GM12878 (cell line): ENCODE data around the gene DDHD1. TPM values are rescaled to one million over a fixed set of nuclear protein-coding genes. Genes with fewer than 3 reads are reported as not detected.

ENCODE experiments used
- ATAC-seq: fragments of 200-7000 bp; cut with Tn5 transposase; 3 replicates; pipeline ENCODE4 v1.9.1; 2020; ENCODE audit warnings: mild to moderate bottlenecking, moderate library complexity
- BruUV-seq: library from RNA; stranded (reverse); fragments of 400-500 nt; replicated peaks from 2 replicates; lab custom pipeline; 2021; lab: Mats Ljungman, UMichigan
- CTCF ChIA-PET: fragments of 300-600 bp; sonication (Branson Sonifier 250); formaldehyde crosslinking; extraction: SDS; loops from one replicate; lab custom pipeline; 2021; ENCODE audit warnings: inconsistent platforms; lab: Yijun Ruan, JAX
- POLR2A ChIA-PET: fragments of 350-600 bp; formaldehyde crosslinking; extraction: SDS; loops from one replicate; lab custom pipeline; 2021; ENCODE audit warnings: inconsistent platforms; lab: Charles Lee
- RAD21 ChIA-PET: fragments of 300-600 bp; sonication (Branson Sonifier 250); formaldehyde crosslinking; loops from one replicate; lab custom pipeline; 2023; ENCODE audit warnings: antibody characterized with exemption; ENCODE audit not compliant: unreplicated experiment; lab: Charles Lee
- SMC1A ChIA-PET: fragments of 300-600 bp; sonication (Branson Sonifier 250); formaldehyde crosslinking; loops from one replicate; lab custom pipeline; 2023; ENCODE audit not compliant: unreplicated experiment, uncharacterized antibody; lab: Charles Lee
- DNase-seq: peaks from one replicate; pipeline ENCODE4 v3.0.0-alpha.2; 2011; ENCODE audit warnings: low read depth, low spot score
- FAIRE-seq: peaks from 3 replicates; lab custom pipeline; 2011; peaks lifted over from hg19 to GRCh38; lab: Jason Lieb, UNC
- H2AFZ ChIP-seq: 2 replicates; pipeline ENCODE4 v1.6.0; 2011; ENCODE audit warnings: low read depth, low read length, control low read depth; ENCODE audit not compliant: control insufficient read depth
- H3K27ac ChIP-seq: 2 replicates; pipeline ENCODE4 v1.5.1; 2011; ENCODE audit warnings: control low read depth; ENCODE audit not compliant: control insufficient read depth, insufficient read depth
- H3K27me3 ChIP-seq, 2 experiments: replicated peaks in 1 of 2; 2 replicates each; pipeline versions ENCODE4 v1.6.0 to v1.6.1; 2011; ENCODE audit warnings: low read length in 1 of 2; ENCODE audit not compliant: control insufficient read depth in 2 of 2, insufficient read depth in 2 of 2
- H3K36me3 ChIP-seq, 2 experiments: 2 replicates each; pipeline ENCODE4 v1.5.1; 2011; ENCODE audit warnings: low read length in 1 of 2; ENCODE audit not compliant: control insufficient read depth in 2 of 2, insufficient read depth in 2 of 2
- H3K4me1 ChIP-seq: 2 replicates; pipeline ENCODE4 v1.6.1; 2011; ENCODE audit warnings: mild to moderate bottlenecking, low read length, moderate library complexity, mixed read lengths; ENCODE audit not compliant: control insufficient read depth, insufficient read depth
- H3K4me2 ChIP-seq: 2 replicates; pipeline ENCODE4 v1.6.0; 2011; ENCODE audit warnings: control low read depth; ENCODE audit not compliant: control insufficient read depth, insufficient read depth
- H3K4me3 ChIP-seq: fragments of 200-600 bp; sonication (generic); 2 replicates; pipeline ENCODE4 v1.5.1; 2016
- H3K79me2 ChIP-seq: 2 replicates; pipeline ENCODE4 v1.6.0; 2011; ENCODE audit warnings: low read length; ENCODE audit not compliant: control insufficient read depth, insufficient read depth
- H3K9ac ChIP-seq: 2 replicates; pipeline ENCODE4 v1.8.0; 2011; ENCODE audit warnings: low read length, control low read depth, mixed read lengths; ENCODE audit not compliant: control insufficient read depth, insufficient read depth
- H3K9me3 ChIP-seq: replicated peaks from 3 replicates; pipeline ENCODE4 v1.5.1; 2011; ENCODE audit warnings: mild to moderate bottlenecking, low read length; ENCODE audit not compliant: control insufficient read depth, insufficient read depth
- H4K20me1 ChIP-seq: 2 replicates; pipeline ENCODE4 v1.6.0; 2011; ENCODE audit not compliant: control insufficient read depth, insufficient read depth
- ATF2 ChIP-seq: IDR thresholded peaks from 2 replicates; pipeline ENCODE4 v1.6.1; 2012; ENCODE audit warnings: low read length, inconsistent platforms
- ATF7 ChIP-seq: fragments of 450-650 bp; IDR thresholded peaks from 2 replicates; pipeline ENCODE4 v1.6.1; 2016; ENCODE audit warnings: low read depth, mild to moderate bottlenecking
- CEBPB ChIP-seq, 2 experiments: fragments of 150-350 bp in 1 of 2; IDR thresholded peaks; 2 replicates each; pipeline ENCODE4 v1.6.1; 2012 to 2014; ENCODE audit warnings: low read depth in 2 of 2, low read length in 2 of 2, borderline replicate concordance in 1 of 2, inconsistent platforms in 1 of 2
- CHD1 ChIP-seq: IDR thresholded peaks from 2 replicates; pipeline ENCODE4 v1.6.1; 2012; ENCODE audit warnings: low read depth, low read length, improper control_type of control experiment
- CREM ChIP-seq: IDR thresholded peaks from 2 replicates; pipeline ENCODE4 v1.6.1; 2014; ENCODE audit warnings: antibody characterized with exemption, low read depth
- EED ChIP-seq: sonication (generic); IDR thresholded peaks from 2 replicates; pipeline ENCODE4 v1.6.1; 2016; ENCODE audit warnings: antibody characterized with exemption, low read depth
- EGR1 ChIP-seq, 2 experiments: IDR thresholded peaks; 1 replicate in 1 of 2; 2 replicates in 1 of 2; pipeline ENCODE4 v1.6.1; 2011 to 2012; ENCODE audit warnings: low read depth in 2 of 2, low read length in 2 of 2, borderline replicate concordance in 1 of 2, mild to moderate bottlenecking in 1 of 2, moderate library complexity in 1 of 2
- IKZF1 ChIP-seq: fragments of 450-650 bp; conservative IDR thresholded peaks from 2 replicates; pipeline ENCODE4 v1.6.1; 2017; ENCODE audit warnings: antibody characterized with exemption, mild to moderate bottlenecking
- IKZF2 ChIP-seq, 2 experiments: fragments of 450-650 bp; IDR thresholded peaks; 2 replicates each; pipeline ENCODE4 v1.6.1; 2017; ENCODE audit warnings: mild to moderate bottlenecking in 2 of 2, moderate library complexity in 2 of 2
- JUNB ChIP-seq: IDR thresholded peaks from 2 replicates; pipeline ENCODE4 v1.6.1; 2016; ENCODE audit warnings: antibody characterized with exemption, mild to moderate bottlenecking
- MTA2 ChIP-seq: fragments of 450-650 bp; IDR thresholded peaks from 2 replicates; pipeline ENCODE4 v1.6.1; 2016; ENCODE audit warnings: low read depth, mild to moderate bottlenecking, moderate library complexity
- NFIC ChIP-seq: IDR thresholded peaks from 2 replicates; pipeline ENCODE4 v1.6.1; 2012; ENCODE audit warnings: low read depth, mild to moderate bottlenecking, inconsistent platforms, low read length, moderate library complexity
- RELB ChIP-seq: fragments of 450-650 bp; IDR thresholded peaks from 2 replicates; pipeline ENCODE4 v1.6.1; 2017; ENCODE audit warnings: low read depth, mild to moderate bottlenecking, moderate library complexity
- RUNX3 ChIP-seq: IDR thresholded peaks from 2 replicates; pipeline ENCODE4 v1.6.1; 2012; ENCODE audit warnings: low read length, inconsistent platforms
- TCF12 ChIP-seq: IDR thresholded peaks from 2 replicates; pipeline ENCODE4 v1.6.1; 2011; ENCODE audit warnings: low read depth, mild to moderate bottlenecking, low read length
- TCF3 ChIP-seq: IDR thresholded peaks from 2 replicates; pipeline ENCODE4 v1.6.1; 2012; ENCODE audit warnings: low read depth, mild to moderate bottlenecking, low read length, borderline replicate concordance; ENCODE audit not compliant: insufficient read depth
- ZNF274 ChIP-seq: IDR thresholded peaks from one replicate; pipeline ENCODE4 v1.8.0; 2011; ENCODE audit not compliant: insufficient read length, insufficient read depth
- ZZZ3 ChIP-seq: IDR thresholded peaks from 2 replicates; pipeline ENCODE4 v1.6.1; 2011; ENCODE audit warnings: low read depth; ENCODE audit not compliant: control insufficient read depth, insufficient read length
- WGBS: methylation state at CpG from one replicate; pipeline ENCODE4 v1.1.6; 2016; ENCODE audit warnings: low lambda C conversion rate; ENCODE audit not compliant: insufficient replicate concordance, insufficient coverage; ENCODE audit errors: missing lambda C conversion rate; 5-methylcytosine and 5-hydroxymethylcytosine counted together
- in situ Hi-C: fragments of 300-500 bp; cut with MboI; formaldehyde crosslinking; loops from 9 replicates; pipeline ENCODE4 v1.14.3; 2018; ENCODE audit warnings: mixed read lengths
- intact Hi-C: fragments of 100-400 bp; cut with micrococcal nuclease; formaldehyde crosslinking; loops from one replicate; pipeline ENCODE4 v1.14.2; 2022; ENCODE audit not compliant: unreplicated experiment
- polyA plus RNA-seq, 11 experiments: library from polyadenylated mRNA; depleted of rRNA in 4 of 11; unstranded in 6 of 11; stranded (reverse) in 5 of 11; fragments of >200 nt; fragmentation: Nextera tagmentation in 4 of 11; fragmentation: Illumina TruSeq in 1 of 11; extraction: Ambion mirVana in 4 of 11; extraction: Trizol in 1 of 11; gene quantifications; 1 replicate in 1 of 11; 2 replicates in 10 of 11; pipeline versions ENCODE4 v1.2.1 to v1.2.3, GENCODE V29; 2011 to 2016; ENCODE audit warnings: inconsistent platforms in 2 of 11, missing spikeins in 2 of 11, low read depth in 1 of 11
- total RNA-seq, 4 experiments: library from RNA; depleted of rRNA in 3 of 4; stranded (reverse); fragments of >200 nt in 3 of 4; fragmentation: Illumina TruSeq in 1 of 4; extraction: Trizol in 1 of 4; gene quantifications; 2 replicates each; pipeline versions ENCODE4 v1.2.1 to v1.2.3, GENCODE V29; 2013 to 2021

DDHD1 gene
- total and polyA plus RNA-seq, 10 of the 15 experiments (the other 5 are each of a cell fraction or from before 2014, with no cell fraction given), result 7.7 to 52.3 (median 28.5) TPM

- DNase-seq, result no peak
- Histone ChIP-seq H3K79me2 (no peaks in the 10 kb centered on the region), H3K4me3 (no peak overlapping the region), H3K27me3 (no peaks in the 10 kb centered on the region), H3K4me2 (peak overlapping the region; percentile 41), H4K20me1 (no peaks in the 10 kb centered on the region), H3K9ac (no peak overlapping the region), H2AFZ (peak overlapping the region; percentile 64), H3K27ac (no peak overlapping the region), H3K36me3 (no peaks in the 10 kb centered on the region), H3K4me1 (no peaks in the 10 kb centered on the region), H3K9me3 (no peaks in the 10 kb centered on the region)
- CTCF ChIA-PET, result interaction anchor here (0.6 to 3.4 kb wide), 4 partner anchors 17 to 1988 kb away, joined by 3 to 14 read pairs (median 4); no protein-coding TSS in a partner anchor
- POLR2A ChIA-PET, result interaction anchor here (0.6 to 1.3 kb wide), 2 partner anchors 23 to 255 kb away, joined by 3 to 4 read pairs; no protein-coding TSS in a partner anchor
- WGBS, result 0% methylated on average over 2 of the region's 2 CpGs
- RAD21 ChIA-PET, result interaction anchor here (1.0 to 2.7 kb wide), 3 partner anchors 10 to 38 kb away, joined by 3 to 10 read pairs (median 9); partner anchors contain the start of gene DDHD1
- FAIRE-seq, result peak; percentile 18
- intact Hi-C loops (no loop called here), in situ Hi-C loops (no loop called here)
- ATAC-seq, result peak; percentile 71
- TF ChIP-seq ATF2 (no peak), MTA2 (peak; percentile 36; the same call in 1 of the 2 replicates), CHD1 (no peak), NFIC (peak; percentile 35; the same call in 1 of the 2 replicates), IKZF1 (no peak), RELB (0 out of 2 replicates have a peak, but pooled peaks have one; percentile 11), TCF3 (0 out of 2 replicates have a peak, but pooled peaks have one; percentile 60), JUNB (peak; percentile 55), CREM (peak; percentile 45; the same call in 1 of the 2 replicates), TCF12 (0 out of 2 replicates have a peak, but pooled peaks have one; percentile 12), CEBPB (IDR thresholded peaks at IDR 0.05; ENCODE audit: borderline replicate concordance in 1 of 2, low read depth in 2 of 2, low read length in 2 of 2) (no peak), IKZF2 (IDR thresholded peaks at IDR 0.05) (peak; percentile 32 to 53; a peak in 2 of 4 replicates), EED (0 out of 2 replicates have a peak, but pooled peaks have one; percentile 61), RUNX3 (peak; percentile 61), EGR1 (IDR thresholded peaks at IDR 0.05; ENCODE audit: borderline replicate concordance in 1 of 2, low read depth in 2 of 2, low read length in 2 of 2) (peak in 1 of 2 experiments; percentile 85; a peak in 2 of 3 replicates), ZZZ3 (no peak), ZNF274 (no peak), ATF7 (peak; percentile 62)
- BruUV-seq, result no TSS peak
- SMC1A ChIA-PET, result interaction anchor here (0.7 to 1.6 kb wide), 8 partner anchors 10 to 230 kb away, joined by 3 to 4 read pairs (median 3); no protein-coding TSS in a partner anchor
These were observed 37.8 kb upstream of the DDHD1 start for GRCh38 chr14:53190938-53191337.
